GM23248 (cell line): ENCODE measurements around the gene PADI1.

Source experiments
- EZH2 ChIP-seq: fragments of 200-600 bp; sonication (generic); IDR thresholded peaks from 2 replicates; pipeline ENCODE4 v1.6.1; 2018; ENCODE audit warnings: antibody characterized with exemption, mild to moderate bottlenecking; ENCODE audit not compliant: insufficient read depth, poor library complexity, severe bottlenecking
- EZH2phosphoT487 ChIP-seq: fragments of 200-600 bp; sonication (generic); IDR thresholded peaks from 2 replicates; pipeline ENCODE4 v1.6.1; 2018; ENCODE audit warnings: antibody characterized with exemption, moderate library complexity, mild to moderate bottlenecking, low read depth; ENCODE audit not compliant: insufficient read depth

GRCh38 chr1:17265950-17266349 is 61.0 kb downstream of the PADI1 start:
- no peak for TF ChIP-seq EZH2
- TF ChIP-seq EZH2phosphoT487, result no peak
